GDM1 (cell line): Measurements from ENCODE around the gene FLYWCH1.
A peak's percentile ranks its signal among the peaks of the same experiment; 100 is the strongest.

Experiments
- DNase-seq: peaks from one replicate; lab custom pipeline; 2025; lab: John Stamatoyannopoulos, UW

FLYWCH1 gene

GRCh38 chr16:2953706-2954627 is 42.2 kb downstream of the FLYWCH1 start:
- DNase-seq = no peak

GRCh38 chr16:2954656-2955381 is 43.1 kb downstream of the FLYWCH1 start:
- no peak for DNase-seq

- no peak for DNase-seq
Observed at GRCh38 chr16:2955438-2955778, 43.7 kb downstream of the FLYWCH1 start.

GRCh38 chr16:2955779-2956578 is 44.2 kb downstream of the FLYWCH1 start:
- DNase-seq = peak; percentile 74

DNA sequence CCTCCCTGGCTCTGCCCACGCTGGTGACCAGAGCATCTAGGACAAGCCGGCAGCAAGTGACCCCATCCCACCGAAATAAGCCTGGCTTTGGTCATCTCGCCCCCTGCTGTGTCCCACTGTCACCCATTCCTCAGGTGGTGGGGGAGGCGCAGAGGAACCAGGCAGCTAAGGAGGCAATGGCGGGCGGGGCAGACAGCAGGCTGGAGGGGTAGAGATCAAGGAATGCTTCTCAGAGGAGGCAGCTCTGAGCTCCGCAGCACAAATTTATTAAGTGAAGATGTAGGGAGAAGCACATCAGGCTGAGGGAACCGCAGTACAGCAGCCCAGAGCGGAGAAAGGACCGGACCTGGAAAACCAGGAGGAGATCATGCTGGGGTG is 44.8 kb downstream of the FLYWCH1 start:
- DNase-seq = no peak

DNA sequence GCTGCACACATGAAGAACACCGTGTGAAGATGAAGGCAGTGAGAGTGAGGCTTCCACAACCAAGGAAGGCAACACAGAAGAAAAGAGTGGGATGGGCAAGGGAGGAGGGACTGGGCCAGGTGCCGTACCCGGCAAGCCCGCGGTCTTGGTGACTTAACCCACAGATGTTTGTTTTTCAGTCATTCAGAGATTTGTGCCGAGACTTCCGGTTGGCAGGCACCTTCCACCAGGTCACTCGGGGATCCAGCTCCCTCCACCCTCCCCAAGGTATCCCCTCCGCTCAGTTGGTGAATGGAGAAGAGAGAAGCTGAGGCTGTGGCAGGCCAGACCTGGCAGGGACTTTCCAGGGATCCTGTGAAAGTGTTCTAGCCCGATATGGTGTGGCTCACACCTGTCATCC is 47.5 kb downstream of the FLYWCH1 start:
- DNase-seq = no peak

- DNase-seq = no peak
Observed at GRCh38 chr16:2960183-2961010, 48.7 kb downstream of the FLYWCH1 start.

DNA sequence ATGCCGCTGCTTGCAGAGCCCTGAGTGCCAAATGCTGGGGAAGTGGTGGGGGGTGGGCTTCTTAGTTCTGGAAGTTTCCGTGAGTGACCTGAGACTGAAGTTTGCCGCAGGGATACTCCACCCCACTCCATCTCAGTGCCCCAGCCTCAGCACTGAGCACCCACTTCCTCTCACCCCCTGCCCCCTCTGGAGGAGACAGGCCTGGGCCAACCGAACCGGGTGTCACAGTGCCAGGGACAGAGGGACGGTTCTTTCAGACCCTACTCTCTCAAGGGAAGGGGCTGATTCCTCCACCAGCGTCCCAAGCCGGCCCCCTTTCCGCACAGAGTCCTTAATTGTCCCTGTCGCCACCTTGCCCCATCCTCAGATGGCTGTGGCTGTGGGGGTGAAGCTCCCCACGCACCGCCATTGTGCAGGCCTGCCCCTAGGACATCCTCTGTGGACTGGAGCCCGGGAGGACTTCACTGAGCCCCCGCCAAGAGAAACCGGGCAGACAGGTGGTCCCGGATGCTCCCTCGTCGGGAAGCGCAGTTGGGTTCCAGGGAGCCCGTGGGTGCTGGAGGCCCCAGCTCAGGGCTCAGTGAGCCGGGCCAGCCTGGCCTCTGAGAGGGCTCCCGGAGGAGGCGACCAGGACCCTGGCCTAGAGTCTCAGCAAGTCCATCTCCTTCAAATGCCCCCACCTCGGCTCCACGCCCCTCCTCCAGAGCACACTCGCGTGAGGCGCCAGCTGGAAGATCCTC is 50.8 kb downstream of the FLYWCH1 start:
- DNase-seq = no peak

GRCh38 chr16:2963074-2963722 is 51.5 kb downstream of the FLYWCH1 start:
- DNase-seq = no peak

DNA sequence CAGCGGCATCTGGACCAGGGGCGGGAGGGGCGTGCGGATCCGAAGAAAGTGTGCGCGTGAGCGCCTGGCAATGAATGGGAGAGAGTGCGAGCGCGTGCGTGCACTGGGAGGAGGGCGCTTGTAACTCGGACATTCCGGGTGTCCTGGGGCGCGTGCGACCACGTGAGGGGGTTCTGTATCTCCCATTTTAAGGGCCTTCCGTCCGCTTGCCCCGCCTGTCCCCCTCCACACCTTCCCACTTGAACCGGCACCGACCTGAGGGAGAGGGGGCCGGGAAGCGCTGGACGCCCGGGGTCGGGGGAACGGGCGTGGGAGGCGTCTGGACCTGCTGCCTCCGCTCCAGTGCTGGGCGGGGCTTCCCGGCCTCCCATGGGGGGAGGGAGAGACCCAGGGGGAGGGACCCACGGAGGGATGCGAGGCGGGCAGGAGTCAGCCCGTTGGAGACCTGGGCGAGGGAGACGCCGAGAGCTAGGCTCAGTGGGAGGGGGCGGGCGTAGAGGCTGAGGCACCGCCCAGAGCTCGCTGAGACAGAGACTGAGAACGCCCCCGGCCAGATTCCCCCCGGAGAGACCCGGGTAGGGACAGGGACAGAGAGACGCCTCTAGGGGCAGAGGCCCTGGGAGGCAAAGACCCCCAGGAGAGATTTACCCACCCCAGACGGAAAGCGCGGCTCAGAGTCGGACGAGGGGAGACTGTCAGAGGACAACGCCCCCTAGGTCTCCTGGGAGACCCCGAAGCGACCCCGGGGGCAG is 52.2 kb downstream of the FLYWCH1 start, which contains the start of gene KREMEN2:
TSS of gene KREMEN2 (plus strand) at position 553 of the 752 bp plus-strand sequence. CDS start 246 bp downstream, outside the sequence.
- DNase-seq = peak; percentile 22

DNA sequence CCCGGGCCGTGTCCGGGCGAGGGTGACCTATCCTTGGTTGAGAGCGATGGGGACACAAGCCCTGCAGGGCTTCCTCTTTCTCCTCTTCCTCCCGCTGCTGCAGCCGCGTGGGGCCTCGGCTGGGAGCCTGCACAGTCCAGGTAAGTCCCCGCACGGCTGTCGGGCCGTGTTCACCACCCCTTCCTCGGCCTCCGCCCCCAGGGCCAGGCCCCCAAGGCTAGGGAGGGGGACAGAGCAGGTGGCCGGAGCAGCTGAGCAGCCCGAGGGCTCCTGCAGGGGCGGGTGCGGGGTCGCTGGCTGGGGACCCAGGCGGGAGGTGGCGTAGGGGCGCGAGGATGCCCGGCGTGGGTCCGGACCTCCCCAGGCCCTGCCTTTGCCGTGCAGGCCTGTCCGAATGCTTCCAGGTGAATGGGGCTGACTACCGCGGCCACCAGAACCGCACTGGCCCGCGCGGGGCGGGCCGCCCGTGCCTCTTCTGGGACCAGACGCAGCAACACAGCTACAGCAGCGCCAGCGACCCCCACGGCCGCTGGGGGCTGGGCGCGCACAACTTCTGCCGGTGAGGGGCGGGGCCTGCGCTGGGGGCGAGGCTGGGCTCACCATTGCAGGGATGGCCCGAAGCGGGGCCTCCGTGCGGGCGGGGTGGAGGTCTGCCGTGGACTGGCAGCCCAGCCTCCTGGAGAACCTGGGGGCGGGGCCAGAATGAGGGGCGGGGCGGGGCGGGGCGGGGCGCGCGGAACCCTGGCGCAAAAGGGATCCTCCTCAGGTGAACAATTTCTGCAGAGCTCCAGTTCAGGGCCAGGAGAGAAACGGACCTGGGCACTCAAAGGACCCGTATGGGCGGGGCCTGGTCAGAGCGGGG is 53.0 kb downstream of the FLYWCH1 start:
- DNase-seq = peak; percentile 72

GRCh38 chr16:2966043-2966807 is 54.5 kb downstream of the FLYWCH1 start:
- no peak for DNase-seq

DNA sequence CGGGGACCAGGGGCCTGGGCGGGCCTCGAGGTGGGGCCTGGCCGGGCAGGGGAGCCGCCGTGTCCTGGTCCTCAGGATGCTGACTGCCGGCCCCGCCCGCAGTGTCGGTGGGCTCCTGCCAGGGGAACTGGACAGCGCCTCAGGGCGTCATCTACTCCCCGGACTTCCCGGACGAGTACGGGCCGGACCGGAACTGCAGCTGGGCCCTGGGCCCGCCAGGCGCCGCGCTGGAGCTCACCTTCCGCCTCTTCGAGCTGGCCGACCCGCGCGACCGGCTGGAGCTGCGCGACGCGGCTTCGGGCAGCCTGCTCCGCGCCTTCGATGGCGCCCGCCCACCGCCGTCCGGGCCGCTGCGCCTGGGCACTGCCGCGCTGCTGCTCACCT is 55.1 kb downstream of the FLYWCH1 start:
- no peak for DNase-seq

DNA sequence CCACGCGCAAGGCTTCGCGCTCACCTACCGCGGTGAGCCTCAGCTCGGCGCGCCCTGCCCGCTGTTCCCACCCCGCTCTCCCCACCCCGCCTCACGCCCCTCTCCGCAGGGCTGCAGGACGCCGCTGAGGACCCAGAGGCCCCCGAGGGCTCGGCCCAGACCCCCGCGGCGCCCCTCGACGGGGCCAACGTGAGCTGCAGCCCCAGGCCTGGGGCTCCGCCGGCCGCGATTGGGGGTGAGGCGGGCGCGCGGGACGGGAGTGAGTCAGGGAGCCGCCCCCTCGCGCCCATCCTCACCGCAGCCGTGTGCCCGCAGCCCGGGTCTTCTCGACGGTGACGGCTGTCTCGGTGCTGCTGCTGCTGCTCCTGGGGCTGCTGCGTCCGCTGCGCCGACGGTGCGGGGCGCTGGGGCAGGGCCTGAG is 55.5 kb downstream of the FLYWCH1 start:
- DNase-seq = no peak

DNA sequence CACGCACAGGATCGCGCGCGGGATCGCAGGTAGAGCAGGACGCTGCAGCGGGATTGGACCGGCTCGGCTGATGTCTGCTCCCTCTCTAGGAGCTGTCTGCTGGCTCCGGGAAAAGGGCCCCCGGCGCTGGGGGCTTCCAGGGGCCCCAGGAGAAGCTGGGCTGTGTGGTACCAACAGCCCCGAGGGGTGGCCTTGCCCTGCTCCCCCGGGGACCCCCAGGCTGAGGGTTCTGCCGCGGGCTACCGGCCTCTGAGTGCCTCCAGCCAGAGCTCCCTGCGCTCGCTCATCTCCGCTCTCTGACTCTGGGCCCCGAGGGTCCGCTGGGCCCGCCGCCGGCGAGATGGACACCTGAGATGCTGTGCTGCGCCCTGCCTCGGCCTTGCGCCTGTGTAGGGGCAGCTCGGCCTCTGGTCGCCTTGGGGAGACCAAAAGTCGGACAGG is 56.0 kb downstream of the FLYWCH1 start:
- no peak for DNase-seq

- no peak for DNase-seq
Observed at GRCh38 chr16:2968368-2968737, 56.6 kb downstream of the FLYWCH1 start.

- peak; percentile 86 for DNase-seq
Observed at GRCh38 chr16:2968738-2969544, 57.2 kb downstream of the FLYWCH1 start, which contains the start of gene PAQR4. Gene PAQR4 (plus strand): TSS chr16:2969348. CDS start chr16:2969675, 327 bp downstream.
